ENCODE results near the gene CDKAL1. TPM values are rescaled to one million over a fixed set of nuclear protein-coding genes. Genes with fewer than 3 reads are reported as not detected.

The CDKAL1 gene
- total and polyA plus RNA-seq, 2 of the 8 experiments (the other 6 are each of a cell fraction or from before 2014, with no cell fraction given): 8.4 to 24.6 TPM

- no peak overlapping the region for H3K27ac ChIP-seq (ENCODE audit: low read depth, low read length)
- ChIA-PET CTCF (ENCODE audit: partially characterized antibody) (interaction anchor here (1.1 kb wide), 1 partner anchor 9 kb away, joined by 3 read pairs; no protein-coding TSS in a partner anchor), POLR2A (ENCODE audit: partially characterized antibody) (no interaction called here)
- TF ChIP-seq BRCA1 (IDR thresholded peaks at IDR 0.05; ENCODE audit: low read depth, low read length): no peak
- no peak for TF ChIP-seq SP2 (IDR thresholded peaks at IDR 0.05; ENCODE audit: low read length)
- no peak for TF ChIP-seq TAF1 (IDR thresholded peaks at IDR 0.05; ENCODE audit: low read depth, low read length)
- no peak for TF ChIP-seq BCL11A (IDR thresholded peaks at IDR 0.05; ENCODE audit: low read depth in 2 of 2, low read length in 2 of 2)
- no peak for TF ChIP-seq ATF2 (IDR thresholded peaks at IDR 0.05; ENCODE audit: low read length)
- TF ChIP-seq SAP30 (IDR thresholded peaks at IDR 0.05; ENCODE audit: insufficient read depth, insufficient replicate concordance, low read length): no peak
- TF ChIP-seq SP4 (IDR thresholded peaks at IDR 0.05; ENCODE audit: low read length): no peak
- H2AFZ ChIP-seq (ENCODE audit: low read length): no peak overlapping the region
- H2BK20ac ChIP-seq (ENCODE audit: low read length): no peak overlapping the region
- no peak overlapping the region for H2BK120ac ChIP-seq (replicated peaks; ENCODE audit: low read depth, low read length)
- H4K5ac ChIP-seq (ENCODE audit: insufficient read length, low read depth, low read length): no peak overlapping the region
- no peaks in the 10 kb centered on the region for H3K79me1 ChIP-seq (ENCODE audit: low read depth, low read length)
- H3K4ac ChIP-seq (replicated peaks; ENCODE audit: insufficient read length, low read depth, low read length): no peak overlapping the region
- no peak overlapping the region for H3K23ac ChIP-seq (ENCODE audit: insufficient read length)
- FAIRE-seq (no peak), DNase-seq (ENCODE audit: low read depth in 1 of 2, low spot score in 2 of 2) (no peak)
- H3K4me1 ChIP-seq (replicated peaks in 1 of 4; ENCODE audit: control insufficient read depth in 3 of 4, insufficient read depth in 4 of 4, low read length in 3 of 4): peaks cover 0 to 3% (median 1%) of the 10 kb centered on the region in 4 experiments; a peak in 2 of 7 replicates
- H2AK5ac ChIP-seq (ENCODE audit: low read depth, low read length): no peak overlapping the region
- H2BK15ac ChIP-seq (ENCODE audit: low read length): no peak overlapping the region
- no peaks in the 10 kb centered on the region for H3K23me2 ChIP-seq (ENCODE audit: low read depth, low read length)
- H3K4me3 ChIP-seq (ENCODE audit: extremely low read depth in 1 of 4, insufficient read depth in 2 of 4, low read depth in 3 of 4, low read length in 4 of 4): no peak overlapping the region
- no peaks in the 10 kb centered on the region for H4K20me1 ChIP-seq (replicated peaks in 1 of 2; ENCODE audit: control insufficient read depth in 1 of 2, insufficient read depth in 2 of 2, low read length in 2 of 2)
- no peak overlapping the region for H4K91ac ChIP-seq (replicated peaks; ENCODE audit: insufficient read length, low read length)
- H3K9ac ChIP-seq (replicated peaks in 1 of 4; ENCODE audit: extremely low read depth in 1 of 4, low read depth in 3 of 4, low read length in 3 of 4): no peak overlapping the region
- no peaks in the 10 kb centered on the region for H3K79me2 ChIP-seq (ENCODE audit: control insufficient read depth in 1 of 2, insufficient read depth in 2 of 2, low read length in 2 of 2)
- H3K27me3 ChIP-seq (replicated peaks in 1 of 4; ENCODE audit: control insufficient read depth in 3 of 4, extremely low read depth in 1 of 4, insufficient read depth in 3 of 4, low read length in 3 of 4): no peaks in the 10 kb centered on the region
- H2BK5ac ChIP-seq (ENCODE audit: low read depth, low read length): no peak overlapping the region
- WGBS, 2 experiments (ENCODE audit: extremely low coverage in 1 of 2, insufficient coverage in 1 of 2, insufficient read length in 1 of 2, insufficient replicate concordance in 2 of 2, low coverage in 1 of 2, low lambda C conversion rate in 2 of 2, missing lambda C conversion rate in 1 of 2): 56% methylated on average over 1 of the region's 2 CpGs; no CpG with 5 or more reads in 1 of the 2 experiments
- H3K14ac ChIP-seq (ENCODE audit: insufficient read length): no peak overlapping the region
- H2BK12ac ChIP-seq (ENCODE audit: low read depth, low read length): no peak overlapping the region
- H3K18ac ChIP-seq (ENCODE audit: extremely low read depth, low read length): no peak overlapping the region
- no peaks in the 10 kb centered on the region for H3K36me3 ChIP-seq (ENCODE audit: control insufficient read depth in 2 of 4, insufficient read depth in 4 of 4, low read length in 3 of 4)
- no peak overlapping the region for H4K8ac ChIP-seq (ENCODE audit: extremely low read depth, insufficient read depth, low read length)
- H3K9me3 ChIP-seq (ENCODE audit: insufficient read depth in 2 of 2, low read depth in 1 of 2, low read length in 1 of 2): no peaks in the 10 kb centered on the region; a peak in 1 of 4 replicates
- H3K56ac ChIP-seq (replicated peaks; ENCODE audit: insufficient read length, low read depth, low read length): no peak overlapping the region
- H3K4me2 ChIP-seq (ENCODE audit: insufficient read depth in 1 of 2, low read depth in 2 of 2, low read length in 2 of 2): no peak overlapping the region
These were observed 431.0 kb downstream of the CDKAL1 start for GRCh38 chr6:20965276-20965675.

All from H1 (cell line).